ENCODE results near the gene PPP6R2. TPM values are rescaled to one million over a fixed set of nuclear protein-coding genes. Genes with fewer than 3 reads are reported as not detected.

The PPP6R2 gene
- total and polyA plus RNA-seq, 2 of the 4 experiments (the other 2 are of a cell fraction), result 49.2 to 51.6 TPM

GRCh38 chr22:50435291-50436014 lies 92.3 kb downstream of the PPP6R2 start:
- H3K56ac ChIP-seq (ENCODE audit: extremely low read depth, insufficient read depth, low read length), result no peak overlapping the region
- H2BK20ac ChIP-seq (ENCODE audit: low read depth, low read length), result no peak overlapping the region
- H3K4ac ChIP-seq (ENCODE audit: low read depth, low read length), result no peak overlapping the region
- no peaks in the 10 kb centered on the region for H3K27me3 ChIP-seq (ENCODE audit: control insufficient read depth, insufficient read depth, low read length)
- BruUV-seq (replicated peaks), result no TSS peak
- H3K18ac ChIP-seq (ENCODE audit: low read depth, low read length), result no peak overlapping the region
- H3K79me1 ChIP-seq (ENCODE audit: low read depth in 1 of 2, low read length in 2 of 2), result no peaks in the 10 kb centered on the region; a peak in 1 of 4 replicates
- H3K4me2 ChIP-seq (ENCODE audit: low read depth, low read length), result no peak overlapping the region
- H4K5ac ChIP-seq (ENCODE audit: low read depth, low read length), result no peak overlapping the region
- ATAC-seq (ENCODE audit: low read depth) (no peak), DNase-seq (no peak)
- no peak overlapping the region for H3K23ac ChIP-seq (ENCODE audit: low read depth, low read length)
- dilution Hi-C loops (cut with HindIII; ENCODE audit: low sequenced_read_pairs, unreplicated experiment), result no loop called here
- no peaks in the 10 kb centered on the region for H3K9me1 ChIP-seq (ENCODE audit: insufficient read depth, low read length)
- H3K4me1 ChIP-seq (ENCODE audit: control insufficient read depth, insufficient read depth, low read length), result no peaks in the 10 kb centered on the region
- no peak overlapping the region for H2BK120ac ChIP-seq (ENCODE audit: low read depth, low read length)
- no peak overlapping the region for H4K8ac ChIP-seq (ENCODE audit: low read depth in 2 of 2, low read length in 2 of 2)
- intact Hi-C loops (cut with micrococcal nuclease), result no loop called here
- no peaks in the 10 kb centered on the region; the same call in 1 of the 2 replicates for H4K20me1 ChIP-seq (ENCODE audit: insufficient read depth, low read length)
- no peak overlapping the region for H2BK15ac ChIP-seq (ENCODE audit: low read depth, low read length)
- 93% methylated on average over 5 of the region's 20 CpGs; no CpG with 5 or more reads in 1 of the 2 experiments for WGBS, 2 experiments (ENCODE audit: extremely low coverage in 2 of 2, insufficient read length in 1 of 2)
- no peak overlapping the region for H2BK5ac ChIP-seq (ENCODE audit: low read depth, low read length, poor library complexity, severe bottlenecking)
- ChIA-PET POLR2A (ENCODE audit: unreplicated experiment) (no interaction called here), CTCF (no interaction called here)
- H3K14ac ChIP-seq (replicated peaks; ENCODE audit: low read depth, low read length), result no peak overlapping the region
- TF ChIP-seq, protein P1, sequence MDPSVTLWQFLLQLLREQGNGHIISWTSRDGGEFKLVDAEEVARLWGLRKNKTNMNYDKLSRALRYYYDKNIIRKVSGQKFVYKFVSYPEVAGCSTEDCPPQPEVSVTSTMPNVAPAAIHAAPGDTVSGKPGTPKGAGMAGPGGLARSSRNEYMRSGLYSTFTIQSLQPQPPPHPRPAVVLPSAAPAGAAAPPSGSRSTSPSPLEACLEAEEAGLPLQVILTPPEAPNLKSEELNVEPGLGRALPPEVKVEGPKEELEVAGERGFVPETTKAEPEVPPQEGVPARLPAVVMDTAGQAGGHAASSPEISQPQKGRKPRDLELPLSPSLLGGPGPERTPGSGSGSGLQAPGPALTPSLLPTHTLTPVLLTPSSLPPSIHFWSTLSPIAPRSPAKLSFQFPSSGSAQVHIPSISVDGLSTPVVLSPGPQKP (IDR thresholded peaks at IDR 0.05; ENCODE audit: borderline replicate concordance, low read depth, low read length), result no peak
- TF ChIP-seq MXI1 (IDR thresholded peaks at IDR 0.05; ENCODE audit: borderline replicate concordance, low read depth, low read length) (no peak), CHD1 (IDR thresholded peaks at IDR 0.05; ENCODE audit: low read depth, low read length) (no peak), RAD21 (IDR thresholded peaks at IDR 0.05; ENCODE audit: low read length) (no peak), RFX5 (IDR thresholded peaks at IDR 0.05; ENCODE audit: low read depth, low read length) (no peak), MAFK (IDR thresholded peaks at IDR 0.05; ENCODE audit: low read depth, low read length) (no peak), RCOR1 (IDR thresholded peaks at IDR 0.05; ENCODE audit: insufficient replicate concordance, low read length) (no peak), MAZ (IDR thresholded peaks at IDR 0.05; ENCODE audit: borderline replicate concordance, low read depth, low read length) (no peak), FOS (IDR thresholded peaks at IDR 0.05; ENCODE audit: low read depth, low read length) (no peak), NFE2L2 (IDR thresholded peaks at IDR 0.05; ENCODE audit: low read depth, low read length) (no peak), BHLHE40 (IDR thresholded peaks at IDR 0.05; ENCODE audit: low read depth, low read length) (no peak), CTCF (conservative IDR thresholded peaks at IDR 0.05; ENCODE audit: low read depth, low read length) (no peak), POLR2A (IDR thresholded peaks at IDR 0.05; ENCODE audit: low read depth, low read length) (no peak), SMC3 (IDR thresholded peaks at IDR 0.05; ENCODE audit: low read depth, low read length) (no peak), CEBPB (IDR thresholded peaks at IDR 0.05; ENCODE audit: low read depth, low read length) (no peak)
- TF ChIP-seq, protein P2, sequence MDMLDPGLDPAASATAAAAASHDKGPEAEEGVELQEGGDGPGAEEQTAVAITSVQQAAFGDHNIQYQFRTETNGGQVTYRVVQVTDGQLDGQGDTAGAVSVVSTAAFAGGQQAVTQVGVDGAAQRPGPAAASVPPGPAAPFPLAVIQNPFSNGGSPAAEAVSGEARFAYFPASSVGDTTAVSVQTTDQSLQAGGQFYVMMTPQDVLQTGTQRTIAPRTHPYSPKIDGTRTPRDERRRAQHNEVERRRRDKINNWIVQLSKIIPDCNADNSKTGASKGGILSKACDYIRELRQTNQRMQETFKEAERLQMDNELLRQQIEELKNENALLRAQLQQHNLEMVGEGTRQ (IDR thresholded peaks at IDR 0.05; ENCODE audit: low read depth, low read length), result no peak
- H3K36me3 ChIP-seq (ENCODE audit: control insufficient read depth, insufficient read depth, low read length), result peaks cover 78% of the 10 kb centered on the region
- no peak overlapping the region for H2AFZ ChIP-seq (replicated peaks; ENCODE audit: low read length, poor library complexity)
- no peaks in the 10 kb centered on the region for H3K9me3 ChIP-seq (ENCODE audit: control insufficient read depth, insufficient read depth, low read length)
- in situ Hi-C loops (cut with MboI; ENCODE audit: low sequenced_read_pairs), result no loop called here
- H2AK9ac ChIP-seq (replicated peaks; ENCODE audit: low read depth, low read length, poor library complexity), result peak overlapping the region; percentile 37
- H3K4me3 ChIP-seq (ENCODE audit: insufficient read depth, low read depth, low read length), result no peak overlapping the region
- H3K9ac ChIP-seq (ENCODE audit: low read depth, low read length), result no peak overlapping the region
- no peak overlapping the region for H3K27ac ChIP-seq (ENCODE audit: insufficient read depth, low read length)
- no peak overlapping the region for H2AK5ac ChIP-seq (ENCODE audit: low read depth, low read length)
- no peak overlapping the region for H4K91ac ChIP-seq (ENCODE audit: insufficient read depth, low read depth, low read length)
